Ascending aorta (tissue), 2 donors: ENCODE results near the gene FILIP1L. TPM values are rescaled to one million over a fixed set of nuclear protein-coding genes. Genes with fewer than 3 reads are reported as not detected.
A peak's percentile ranks its signal among the peaks of the same experiment; 100 is the strongest.

Source experiments
- DNase-seq, 2 donors: peaks; one replicate each; pipeline ENCODE4 v3.0.0-alpha.2; 2019; ENCODE audit warnings: low spot score in 2 of 2
- H3K27ac ChIP-seq, 2 donors: fragments of 200-600 bp; sonication (generic); one replicate each; pipeline ENCODE4 v1.5.1; 2016 to 2017; ENCODE audit warnings: mild to moderate bottlenecking in 1 of 2
- H3K27me3 ChIP-seq: fragments of 200-600 bp; sonication (generic); one replicate; pipeline ENCODE4 v1.5.1; 2017
- H3K36me3 ChIP-seq, 2 donors: fragments of 200-600 bp; sonication (generic); one replicate each; pipeline ENCODE4 v1.5.1; 2016
- H3K4me1 ChIP-seq, 2 donors: fragments of 200-600 bp; sonication (generic); one replicate each; pipeline ENCODE4 v1.5.1; 2016 to 2017; ENCODE audit warnings: mild to moderate bottlenecking in 1 of 2
- H3K4me3 ChIP-seq, 2 donors: fragments of 200-600 bp; sonication (generic); one replicate each; pipeline ENCODE4 v1.5.1; 2016 to 2017; ENCODE audit warnings: mild to moderate bottlenecking in 1 of 2
- H3K9me3 ChIP-seq, 2 donors: fragments of 200-600 bp; sonication (generic); one replicate each; pipeline ENCODE4 v1.5.1; 2016
- CTCF ChIP-seq, 3 experiments: fragments of 200-600 bp in 2 of 3; fragments of 450-650 bp in 1 of 3; sonication (generic) in 2 of 3; IDR thresholded peaks; one replicate each; pipeline ENCODE4 v1.5.1; 2016 to 2019; ENCODE audit warnings: antibody characterized with exemption in 3 of 3, mild to moderate bottlenecking in 1 of 3, moderate library complexity in 1 of 3
- intact Hi-C: fragments of 100-400 bp; cut with DNase I; formaldehyde crosslinking; loops from one replicate; pipeline ENCODE4 v1.15.1; 2023
- total RNA-seq: library from RNA; depleted of rRNA; stranded (reverse); fragments of >200 nt; gene quantifications from one replicate; pipeline ENCODE4 v1.1.0, GENCODE V29; 2016

Gene FILIP1L
- total RNA-seq, 1 donor from 2014 or later, result 106 TPM

GRCh38 chr3:99919694-99920093 is 194.6 kb downstream of the FILIP1L start:
- Histone ChIP-seq H3K9me3 (no peaks in the 10 kb centered on the region), H3K36me3 (no peaks in the 10 kb centered on the region), H3K27ac (peak overlapping the region; percentile 36 to 83), H3K4me3 (no peak overlapping the region), H3K4me1 (peaks cover 0 to 22% of the 10 kb centered on the region in 2 donors), H3K27me3 (no peaks in the 10 kb centered on the region)
- TF ChIP-seq CTCF (IDR thresholded peaks at IDR 0.05), result no peak
- no peak for DNase-seq
- intact Hi-C loops, result no loop called here

GRCh38 chr3:99918715-99919114 is 195.6 kb downstream of the FILIP1L start:
- DNase-seq, result no peak
- intact Hi-C loops, result no loop called here
- TF ChIP-seq CTCF (IDR thresholded peaks at IDR 0.05), result no peak
- Histone ChIP-seq H3K4me1 (peaks cover 0 to 22% of the 10 kb centered on the region in 2 donors), H3K27me3 (no peaks in the 10 kb centered on the region), H3K36me3 (no peaks in the 10 kb centered on the region), H3K27ac (no peak overlapping the region), H3K9me3 (no peaks in the 10 kb centered on the region), H3K4me3 (no peak overlapping the region)

GRCh38 chr3:99915906-99916432 is 198.3 kb downstream of the FILIP1L start:
- Histone ChIP-seq H3K27ac (no peak overlapping the region), H3K27me3 (no peaks in the 10 kb centered on the region), H3K4me3 (no peak overlapping the region), H3K4me1 (peaks cover 0 to 20% of the 10 kb centered on the region in 2 donors), H3K36me3 (no peaks in the 10 kb centered on the region), H3K9me3 (no peaks in the 10 kb centered on the region)
- TF ChIP-seq CTCF (IDR thresholded peaks at IDR 0.05), result no peak
- intact Hi-C loops, result no loop called here
- DNase-seq, result no peak

GRCh38 chr3:99911433-99911832 is 202.9 kb downstream of the FILIP1L start:
- TF ChIP-seq CTCF (IDR thresholded peaks at IDR 0.05), result no peak
- no peaks in the 10 kb centered on the region for H3K36me3 ChIP-seq
- intact Hi-C loops, result no loop called here
- H3K9me3 ChIP-seq, result no peaks in the 10 kb centered on the region
- H3K4me1 ChIP-seq, result peaks cover 0 to 15% of the 10 kb centered on the region in 2 donors
- no peak overlapping the region for H3K4me3 ChIP-seq
- H3K27me3 ChIP-seq, result no peaks in the 10 kb centered on the region
- no peak overlapping the region for H3K27ac ChIP-seq
- DNase-seq, result no peak

- Histone ChIP-seq H3K27ac (peak overlapping the region in 1 of 2 donors; percentile 33), H3K4me3 (no peak overlapping the region)
- intact Hi-C loops, result no loop called here
These were observed 203.5 kb downstream of the FILIP1L start for GRCh38 chr3:99910752-99911290.

More at GRCh38 chr3:99910752-99911290, 203.5 kb downstream of the FILIP1L start:
- no peak for TF ChIP-seq CTCF (IDR thresholded peaks at IDR 0.05)
- no peak for DNase-seq
- H3K27me3 ChIP-seq, result no peaks in the 10 kb centered on the region
- peaks cover 0 to 15% of the 10 kb centered on the region in 2 donors for H3K4me1 ChIP-seq
- no peaks in the 10 kb centered on the region for H3K9me3 ChIP-seq
- H3K36me3 ChIP-seq, result no peaks in the 10 kb centered on the region
